SJSA1 (cell line): ENCODE measurements around the gene IMMP1L. TPM values are rescaled to one million over a fixed set of nuclear protein-coding genes. Genes with fewer than 3 reads are reported as not detected.

ENCODE experiments used
- DNase-seq, 2 experiments: peaks; one replicate each; pipeline ENCODE4 v3.0.0-alpha.2; 2015 to 2020; ENCODE audit warnings: low spot score in 2 of 2, low read depth in 1 of 2
- H3K27ac ChIP-seq: fragments of 250-450 bp; sonication (Bioruptor Pico); 2 replicates; pipeline ENCODE4 v1.5.1; 2020; ENCODE audit warnings: mild to moderate bottlenecking, moderate library complexity
- H3K27me3 ChIP-seq: fragments of 250-450 bp; sonication (Bioruptor Pico); replicated peaks from 2 replicates; pipeline ENCODE4 v1.5.1; 2020; ENCODE audit warnings: mild to moderate bottlenecking, moderate library complexity
- H3K36me3 ChIP-seq: fragments of 250-450 bp; sonication (Bioruptor Pico); 2 replicates; pipeline ENCODE4 v1.5.1; 2020; ENCODE audit warnings: mild to moderate bottlenecking
- H3K4me1 ChIP-seq: fragments of 250-450 bp; sonication (Bioruptor Pico); replicated peaks from 2 replicates; pipeline ENCODE4 v1.6.1; 2021; ENCODE audit warnings: mild to moderate bottlenecking
- H3K4me3 ChIP-seq: fragments of 250-450 bp; sonication (Bioruptor Pico); 2 replicates; pipeline ENCODE4 v1.5.1; 2020; ENCODE audit warnings: mild to moderate bottlenecking
- H3K9me3 ChIP-seq: fragments of 250-450 bp; sonication (Bioruptor Pico); replicated peaks from 2 replicates; pipeline ENCODE4 v1.5.1; 2020; ENCODE audit warnings: mild to moderate bottlenecking
- total RNA-seq: library from RNA; depleted of rRNA; stranded (reverse); fragments of >200 nt; shearing (Covaris generic); gene quantifications from 2 replicates; pipeline ENCODE4 v1.2.3, GENCODE V29; 2014; rRNA removed

The IMMP1L gene
- total RNA-seq, 1 experiment from 2014 or later, result 50.9 TPM

DNA sequence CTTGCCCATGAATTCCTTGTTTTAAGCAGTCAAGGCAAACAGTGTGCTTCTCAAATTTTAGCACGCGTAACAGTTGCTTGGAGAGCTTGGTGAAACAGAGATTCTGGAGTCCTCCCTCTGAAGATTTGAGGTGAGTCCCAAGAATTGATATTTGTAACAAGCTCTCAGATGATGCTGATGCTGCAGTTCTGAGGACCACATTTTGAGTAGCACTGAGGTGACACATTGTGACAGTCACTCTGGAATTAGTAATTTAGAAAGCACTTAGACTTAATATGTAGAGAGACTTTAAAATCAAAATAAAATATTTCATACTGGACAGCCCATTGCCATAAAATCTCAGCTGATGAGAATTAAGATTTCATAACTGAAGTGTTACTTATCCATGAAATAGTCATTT, 101.2 kb downstream of the IMMP1L start:
- no peak for DNase-seq
- Histone ChIP-seq H3K36me3 (no peaks in the 10 kb centered on the region), H3K4me3 (no peak overlapping the region), H3K4me1 (no peaks in the 10 kb centered on the region), H3K9me3 (no peaks in the 10 kb centered on the region), H3K27ac (no peak overlapping the region), H3K27me3 (no peaks in the 10 kb centered on the region; the same call in 1 of the 2 replicates)

DNA sequence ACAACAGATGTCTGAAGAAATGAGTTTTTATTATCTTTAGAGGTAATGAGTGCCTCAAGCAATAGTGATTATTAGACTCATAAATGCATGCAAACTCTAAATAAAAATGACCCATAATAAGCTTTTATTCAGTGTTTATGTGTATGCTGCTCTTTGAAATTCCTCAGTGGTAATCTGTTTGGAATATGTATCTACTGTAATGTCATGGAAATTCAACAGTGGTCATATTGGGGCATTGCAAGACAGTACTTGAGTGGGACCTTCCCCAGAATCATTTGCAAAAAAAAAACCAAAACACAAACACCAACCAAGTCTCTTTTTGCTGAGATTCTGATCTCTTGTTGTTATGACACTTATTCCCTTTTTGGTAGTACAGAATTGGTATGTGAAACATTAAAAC, 104.8 kb downstream of the IMMP1L start:
- H3K4me3 ChIP-seq, result no peak overlapping the region
- no peak overlapping the region for H3K27ac ChIP-seq
- DNase-seq, result no peak
- no peaks in the 10 kb centered on the region for H3K9me3 ChIP-seq
- no peaks in the 10 kb centered on the region for H3K4me1 ChIP-seq
- peaks cover 5% of the 10 kb centered on the region; the same call in 1 of the 2 replicates for H3K36me3 ChIP-seq
- no peaks in the 10 kb centered on the region; the same call in 1 of the 2 replicates for H3K27me3 ChIP-seq

DNA sequence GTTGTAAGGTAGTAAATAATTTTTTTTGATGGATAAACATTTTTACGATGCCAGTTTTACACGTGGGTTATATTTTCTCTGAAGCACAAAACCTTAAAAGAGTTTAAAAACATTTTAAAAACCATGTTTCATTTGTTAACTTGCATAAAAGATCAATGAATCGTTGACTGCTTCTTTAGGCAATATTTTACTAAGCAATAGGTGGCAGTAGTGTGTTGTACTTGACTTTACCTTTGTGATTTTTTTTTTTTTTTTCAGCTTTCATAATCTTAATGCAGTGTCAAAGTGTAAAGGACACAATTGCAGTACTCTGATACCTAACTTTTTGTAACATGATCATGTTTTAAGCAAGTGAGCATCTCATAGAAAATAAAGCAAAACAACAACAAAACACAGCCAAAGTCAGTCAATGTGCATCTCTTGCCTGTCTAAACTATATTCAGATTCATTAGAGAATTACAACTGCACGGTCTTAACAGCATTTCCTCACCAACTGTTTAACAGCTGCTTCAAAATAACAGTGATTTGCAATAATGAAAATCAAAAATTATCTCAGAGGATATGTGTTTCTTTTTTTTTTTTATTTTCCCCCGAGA, 112.1 kb downstream of the IMMP1L start:
- Histone ChIP-seq H3K27me3 (no peaks in the 10 kb centered on the region), H3K27ac (no peak overlapping the region), H3K9me3 (no peaks in the 10 kb centered on the region), H3K4me3 (no peak overlapping the region), H3K4me1 (no peaks in the 10 kb centered on the region), H3K36me3 (peaks cover 5% of the 10 kb centered on the region; the same call in 1 of the 2 replicates)
- DNase-seq, result peak in 1 of 2 experiments; percentile 3

DNA sequence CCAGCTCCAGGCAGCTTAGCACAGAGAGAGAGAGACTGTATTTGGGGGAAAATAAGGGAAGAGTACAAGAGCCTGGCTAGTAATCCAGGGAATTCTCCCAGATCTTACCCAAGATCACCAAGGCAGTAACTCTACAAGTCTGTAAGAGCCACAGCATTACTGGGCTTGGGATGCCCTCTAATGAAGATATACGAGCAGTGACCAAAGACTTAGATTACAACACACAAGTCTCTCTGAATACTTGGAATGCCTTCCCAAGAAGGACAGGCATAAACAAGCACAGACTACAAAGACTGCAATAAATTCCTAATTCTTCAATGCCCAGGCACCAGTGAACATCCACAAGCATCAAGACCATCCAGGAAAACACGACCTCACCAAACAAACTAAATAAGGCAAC, 122.0 kb downstream of the IMMP1L start:
- DNase-seq, result no peak
- no peaks in the 10 kb centered on the region for H3K36me3 ChIP-seq
- no peaks in the 10 kb centered on the region for H3K9me3 ChIP-seq
- H3K4me1 ChIP-seq, result no peaks in the 10 kb centered on the region
- H3K27ac ChIP-seq, result no peak overlapping the region
- no peak overlapping the region for H3K4me3 ChIP-seq
- no peaks in the 10 kb centered on the region for H3K27me3 ChIP-seq

DNA sequence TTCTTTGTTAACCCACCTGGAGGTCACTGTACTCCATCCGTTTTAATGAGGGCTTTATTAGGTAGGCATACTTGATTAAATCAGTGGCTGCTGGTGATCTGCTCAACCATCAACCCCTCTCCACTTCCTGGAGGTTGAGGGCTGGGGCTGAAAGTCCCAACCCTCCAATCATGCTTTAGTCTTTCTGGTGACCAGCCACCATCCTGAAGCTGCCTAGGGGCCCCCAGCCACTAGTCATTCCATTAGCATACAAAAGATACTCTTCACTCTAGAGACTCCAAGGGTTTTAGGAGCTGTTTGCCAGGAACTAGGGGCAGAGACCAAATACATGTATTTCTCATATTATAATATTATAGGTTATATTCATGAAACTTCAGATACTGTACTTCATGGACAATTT, 126.3 kb downstream of the IMMP1L start:
- Histone ChIP-seq H3K9me3 (no peaks in the 10 kb centered on the region), H3K4me3 (no peak overlapping the region), H3K27ac (no peak overlapping the region), H3K4me1 (no peaks in the 10 kb centered on the region), H3K36me3 (no peaks in the 10 kb centered on the region), H3K27me3 (no peaks in the 10 kb centered on the region)
- DNase-seq, result no peak

Other genes with a start within 250 kb of the IMMP1L start
- gene DCDC1, start 139.9 kb downstream of the IMMP1L start, total RNA-seq, result not detected in 2 replicates
- 13.4 and 20.4 TPM in 2 replicates for gene DNAJC24, start 139.8 kb downstream of the IMMP1L start, total RNA-seq
- 21.4 and 33.8 TPM in 2 replicates for gene ELP4, start 145 bp upstream of the IMMP1L start, total RNA-seq